Caco-2 (cell line): ENCODE data around the gene TGM4. TPM values are rescaled to one million over a fixed set of nuclear protein-coding genes. Genes with fewer than 3 reads are reported as not detected.

ENCODE experiments used
- BruUV-seq: library from RNA; stranded (reverse); fragments of 400-500 nt; replicated peaks from 2 replicates; lab custom pipeline; 2021; lab: Mats Ljungman, UMichigan
- CTCF ChIA-PET: fragments of 300-600 bp; sonication (Branson Sonifier 250); formaldehyde crosslinking; loops from one replicate; lab custom pipeline; 2022; ENCODE audit warnings: antibody characterized with exemption; lab: Charles Lee
- POLR2A ChIA-PET: fragments of 300-600 bp; sonication (Branson Sonifier 250); formaldehyde crosslinking; loops from one replicate; lab custom pipeline; 2022; ENCODE audit warnings: antibody characterized with exemption; lab: Charles Lee
- DNase-seq, 2 experiments: peaks; one replicate each; pipeline versions ENCODE4 v3.0.0 to v3.0.0-alpha.2; 2020 to 2022
- H3K27me3 ChIP-seq: replicated peaks from 2 replicates; pipeline ENCODE4 v1.6.0; 2011; ENCODE audit warnings: low read length; ENCODE audit not compliant: control insufficient read depth, insufficient read depth
- H3K36me3 ChIP-seq: 2 replicates; pipeline ENCODE4 v1.5.1; 2011; ENCODE audit warnings: low read length; ENCODE audit not compliant: control insufficient read depth, insufficient read depth
- H3K4me1 ChIP-seq: fragments of 250-450 bp; sonication (Bioruptor Pico); 2 replicates; pipeline ENCODE4 v1.5.1; 2020; ENCODE audit warnings: mild to moderate bottlenecking
- H3K4me3 ChIP-seq: 2 replicates; pipeline ENCODE4 v1.5.1; 2011; ENCODE audit warnings: low read depth, mild to moderate bottlenecking, control low read depth, low read length
- H3K9me3 ChIP-seq: fragments of 250-450 bp; sonication (Bioruptor Pico); 2 replicates; pipeline ENCODE4 v1.5.1; 2020; ENCODE audit warnings: mild to moderate bottlenecking, moderate library complexity
- H3K27ac Mint-ChIP-seq: one replicate; pipeline ENCODE4 v1.8.0; 2022; ENCODE audit warnings: mixed read lengths; ENCODE audit not compliant: unreplicated experiment
- H3K27me3 Mint-ChIP-seq: one replicate; pipeline ENCODE4 v1.8.0; 2022; ENCODE audit warnings: mixed read lengths; ENCODE audit not compliant: insufficient read depth, unreplicated experiment
- H3K36me3 Mint-ChIP-seq: one replicate; pipeline ENCODE4 v1.8.0; 2022; ENCODE audit warnings: mild to moderate bottlenecking, mixed read lengths; ENCODE audit not compliant: insufficient read depth, unreplicated experiment
- H3K4me1 Mint-ChIP-seq: one replicate; pipeline ENCODE4 v1.8.0; 2022; ENCODE audit warnings: low read depth, mixed read lengths; ENCODE audit not compliant: unreplicated experiment
- H3K4me3 Mint-ChIP-seq: one replicate; pipeline ENCODE4 v1.8.0; 2022; ENCODE audit warnings: mild to moderate bottlenecking, moderate library complexity, mixed read lengths; ENCODE audit not compliant: unreplicated experiment
- H3K9me3 Mint-ChIP-seq: one replicate; pipeline ENCODE4 v1.8.0; 2022; ENCODE audit warnings: mixed read lengths; ENCODE audit not compliant: unreplicated experiment
- intact Hi-C: fragments of 100-400 bp; cut with micrococcal nuclease; formaldehyde crosslinking; loops from one replicate; pipeline ENCODE4 v1.10.0; 2022; ENCODE audit not compliant: unreplicated experiment
- total RNA-seq: library from RNA; stranded (reverse); gene quantifications from 2 replicates; pipeline ENCODE4 v1.2.3, GENCODE V29; 2022
- TF ChIP-seq, protein P1 (sequence below), 2 experiments: fragments of 200-600 bp in 1 of 2; IDR thresholded peaks; 1 replicate in 1 of 2; 2 replicates in 1 of 2; pipeline versions ENCODE4 v1.5.1 to v1.8.0; 2011 to 2022; ENCODE audit warnings: antibody characterized with exemption in 1 of 2, control low read depth in 1 of 2, inconsistent platforms in 1 of 2, low read depth in 1 of 2, low read length in 1 of 2, mild to moderate bottlenecking in 1 of 2, moderate library complexity in 1 of 2; ENCODE audit not compliant: insufficient read depth in 1 of 2, severe bottlenecking in 1 of 2, unreplicated experiment in 1 of 2

TGM4 gene
- total RNA-seq, 1 experiment from 2014 or later: not detected

DNA sequence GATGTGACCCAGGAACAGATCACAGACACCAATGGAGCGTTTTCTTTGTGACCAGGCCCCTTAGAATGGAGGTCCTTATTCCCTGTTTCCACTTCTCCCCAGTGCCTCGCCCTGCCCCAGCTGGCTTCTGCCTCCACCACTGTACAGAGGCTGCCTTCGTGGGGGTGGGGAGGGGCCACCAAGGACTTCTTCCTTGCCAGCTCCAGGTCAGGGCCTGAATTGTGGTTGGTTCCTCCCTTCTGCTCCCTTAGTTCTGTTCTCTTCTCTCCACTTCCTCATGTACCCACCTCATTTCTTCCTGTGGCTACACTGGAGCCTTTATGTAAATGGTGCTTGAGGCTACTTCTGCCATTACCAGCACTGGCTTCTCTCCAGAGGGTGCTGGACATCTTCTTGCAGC lies 16.4 kb downstream of the TGM4 start:
- H3K27ac Mint-ChIP-seq: no peak overlapping the region
- CTCF ChIA-PET: no interaction called here

DNA sequence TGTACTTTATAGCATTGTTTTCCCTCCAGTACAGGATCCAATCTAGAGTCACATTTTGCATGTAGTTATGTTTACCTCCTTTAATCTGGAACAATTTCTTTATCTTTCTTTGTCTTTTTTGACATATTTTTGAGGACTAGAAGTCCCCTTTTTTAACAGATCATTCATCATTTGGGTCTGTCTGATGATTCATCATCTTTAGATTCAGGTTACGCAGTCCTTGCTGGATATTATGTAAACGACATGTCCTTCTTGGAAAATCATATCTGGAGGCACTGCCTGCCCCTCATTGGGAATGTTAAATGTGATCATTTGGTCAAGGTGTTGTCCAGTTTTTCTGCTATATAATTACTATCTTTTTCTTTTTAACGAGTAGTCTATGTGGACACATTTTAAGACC lies 18.3 kb downstream of the TGM4 start:
- no TSS peak for BruUV-seq
- TF ChIP-seq, protein P1, sequence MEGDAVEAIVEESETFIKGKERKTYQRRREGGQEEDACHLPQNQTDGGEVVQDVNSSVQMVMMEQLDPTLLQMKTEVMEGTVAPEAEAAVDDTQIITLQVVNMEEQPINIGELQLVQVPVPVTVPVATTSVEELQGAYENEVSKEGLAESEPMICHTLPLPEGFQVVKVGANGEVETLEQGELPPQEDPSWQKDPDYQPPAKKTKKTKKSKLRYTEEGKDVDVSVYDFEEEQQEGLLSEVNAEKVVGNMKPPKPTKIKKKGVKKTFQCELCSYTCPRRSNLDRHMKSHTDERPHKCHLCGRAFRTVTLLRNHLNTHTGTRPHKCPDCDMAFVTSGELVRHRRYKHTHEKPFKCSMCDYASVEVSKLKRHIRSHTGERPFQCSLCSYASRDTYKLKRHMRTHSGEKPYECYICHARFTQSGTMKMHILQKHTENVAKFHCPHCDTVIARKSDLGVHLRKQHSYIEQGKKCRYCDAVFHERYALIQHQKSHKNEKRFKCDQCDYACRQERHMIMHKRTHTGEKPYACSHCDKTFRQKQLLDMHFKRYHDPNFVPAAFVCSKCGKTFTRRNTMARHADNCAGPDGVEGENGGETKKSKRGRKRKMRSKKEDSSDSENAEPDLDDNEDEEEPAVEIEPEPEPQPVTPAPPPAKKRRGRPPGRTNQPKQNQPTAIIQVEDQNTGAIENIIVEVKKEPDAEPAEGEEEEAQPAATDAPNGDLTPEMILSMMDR (IDR thresholded peaks at IDR 0.05; ENCODE audit: insufficient read depth in 1 of 2, low read depth in 1 of 2, low read length in 1 of 2, severe bottlenecking in 1 of 2, unreplicated experiment in 1 of 2): no peak
- ChIA-PET CTCF (no interaction called here), POLR2A (no interaction called here)
- Histone ChIP-seq H3K4me1 (no peaks in the 10 kb centered on the region), H3K36me3 (no peaks in the 10 kb centered on the region), H3K9me3 (no peaks in the 10 kb centered on the region), H3K27me3 (no peaks in the 10 kb centered on the region), H3K4me3 (no peak overlapping the region)
- Mint-ChIP-seq H3K4me3 (no peak overlapping the region), H3K36me3 (no peaks in the 10 kb centered on the region), H3K27me3 (no peaks in the 10 kb centered on the region), H3K9me3 (no peaks in the 10 kb centered on the region), H3K4me1 (no peaks in the 10 kb centered on the region), H3K27ac (no peak overlapping the region)
- no peak for DNase-seq
- intact Hi-C loops: no loop called here

More for the DNA sequence above, 16.4 kb downstream of the TGM4 start:
- no peaks in the 10 kb centered on the region for H3K4me1 ChIP-seq
- BruUV-seq: no TSS peak
- intact Hi-C loops: no loop called here
- H3K27me3 ChIP-seq: no peaks in the 10 kb centered on the region
- H3K4me3 ChIP-seq: no peak overlapping the region
- no peaks in the 10 kb centered on the region for H3K36me3 ChIP-seq
- no peaks in the 10 kb centered on the region for H3K36me3 Mint-ChIP-seq
- TF ChIP-seq, protein P1 (IDR thresholded peaks at IDR 0.05; ENCODE audit: insufficient read depth in 1 of 2, low read depth in 1 of 2, low read length in 1 of 2, severe bottlenecking in 1 of 2, unreplicated experiment in 1 of 2): no peak
- no peak for DNase-seq
- H3K9me3 ChIP-seq: no peaks in the 10 kb centered on the region
- H3K27me3 Mint-ChIP-seq: no peaks in the 10 kb centered on the region
- H3K9me3 Mint-ChIP-seq: no peaks in the 10 kb centered on the region
- H3K4me3 Mint-ChIP-seq: no peak overlapping the region
- POLR2A ChIA-PET: no interaction called here
- H3K4me1 Mint-ChIP-seq: peaks cover under 1% of the 10 kb centered on the region

DNA sequence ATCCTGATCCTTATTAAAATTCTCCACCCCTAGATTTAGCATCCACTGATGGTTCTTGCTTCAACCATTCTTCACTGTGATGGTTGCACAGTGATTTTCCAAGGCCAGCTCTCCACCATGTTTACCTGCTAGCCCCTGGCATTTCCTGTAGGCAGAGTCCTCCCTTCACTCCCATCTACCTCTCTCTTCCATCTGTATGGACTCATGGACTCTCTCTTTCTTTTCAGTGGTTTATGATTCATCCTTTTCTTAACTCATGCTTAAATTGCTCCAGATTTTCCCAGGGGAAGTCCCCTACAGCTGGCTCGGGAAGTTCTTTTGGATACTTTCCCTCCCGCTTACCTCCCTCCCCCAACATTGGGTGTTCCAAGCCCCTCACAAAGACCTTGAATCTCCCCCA lies 18.7 kb downstream of the TGM4 start:
- no peak overlapping the region for H3K4me3 Mint-ChIP-seq
- H3K27me3 ChIP-seq: no peaks in the 10 kb centered on the region
- H3K4me3 ChIP-seq: no peak overlapping the region
- H3K27me3 Mint-ChIP-seq: no peaks in the 10 kb centered on the region
- no peaks in the 10 kb centered on the region for H3K36me3 ChIP-seq
- H3K27ac Mint-ChIP-seq: no peak overlapping the region
- no peaks in the 10 kb centered on the region for H3K9me3 Mint-ChIP-seq
- no peak for DNase-seq
- H3K9me3 ChIP-seq: no peaks in the 10 kb centered on the region
- ChIA-PET POLR2A (no interaction called here), CTCF (no interaction called here)
- H3K36me3 Mint-ChIP-seq: no peaks in the 10 kb centered on the region
- TF ChIP-seq, protein P1 (IDR thresholded peaks at IDR 0.05; ENCODE audit: insufficient read depth in 1 of 2, low read depth in 1 of 2, low read length in 1 of 2, severe bottlenecking in 1 of 2, unreplicated experiment in 1 of 2): no peak
- H3K4me1 ChIP-seq: no peaks in the 10 kb centered on the region
- intact Hi-C loops: no loop called here
- BruUV-seq: no TSS peak
- no peaks in the 10 kb centered on the region for H3K4me1 Mint-ChIP-seq
